ENCODE results near the gene CCDC54. TPM values are rescaled to one million over a fixed set of nuclear protein-coding genes. Genes with fewer than 3 reads are reported as not detected.

CCDC54 gene
- total RNA-seq, 2 experiments from 2014 or later: not detected

- Histone ChIP-seq H3K9me3 (ENCODE audit: control insufficient read depth in 1 of 2, insufficient read depth in 1 of 2, low read length in 2 of 2) (no peaks in the 10 kb centered on the region), H3K4me3 (ENCODE audit: low read length) (no peak overlapping the region), H3K27me3 (ENCODE audit: control insufficient read depth in 1 of 2, insufficient read depth in 2 of 2, low read length in 2 of 2) (no peaks in the 10 kb centered on the region), H3K36me3 (ENCODE audit: insufficient read depth, low read length) (no peaks in the 10 kb centered on the region), H3K4me1 (ENCODE audit: insufficient read depth, low read length) (no peaks in the 10 kb centered on the region), H3K27ac (ENCODE audit: low read depth in 1 of 2, low read length in 2 of 2) (no peak overlapping the region)
- Mint-ChIP-seq H3K4me1 (ENCODE audit: low read depth) (no peaks in the 10 kb centered on the region), H3K36me3 (ENCODE audit: low read depth) (no peaks in the 10 kb centered on the region), H3K27me3 (no peaks in the 10 kb centered on the region), H3K4me3 (no peak overlapping the region), H3K9me3 (no peaks in the 10 kb centered on the region), H3K27ac (no peak overlapping the region)
- ChIA-PET CTCF (no interaction called here), POLR2A (no interaction called here)
- DNase-seq (no peak), ATAC-seq (ENCODE audit: poor library complexity) (no peak)
- no peak for TF ChIP-seq CTCF (IDR thresholded peaks at IDR 0.05)
- intact Hi-C loops (cut with DNase I, micrococcal nuclease): no loop called here
Observed at GRCh38 chr3:107344722-107345121, 32.5 kb upstream of the CCDC54 start.

GRCh38 chr3:107345822-107346405 lies 31.3 kb upstream of the CCDC54 start:
- CTCF ChIA-PET: no interaction called here
- Mint-ChIP-seq H3K9me3 (no peaks in the 10 kb centered on the region), H3K27me3 (no peaks in the 10 kb centered on the region), H3K4me3 (no peak overlapping the region), H3K4me1 (ENCODE audit: low read depth) (no peaks in the 10 kb centered on the region), H3K36me3 (ENCODE audit: low read depth) (no peaks in the 10 kb centered on the region), H3K27ac (no peak overlapping the region)
- no peak overlapping the region for H3K27ac ChIP-seq (ENCODE audit: low read depth in 1 of 2, low read length in 2 of 2)
- no peak overlapping the region for H3K4me3 ChIP-seq (ENCODE audit: low read length)
- DNase-seq: no peak
- no peak for TF ChIP-seq CTCF (IDR thresholded peaks at IDR 0.05)
- POLR2A ChIA-PET: no interaction called here
- H3K27me3 ChIP-seq (ENCODE audit: control insufficient read depth in 1 of 2, insufficient read depth in 2 of 2, low read length in 2 of 2): no peaks in the 10 kb centered on the region
- no peaks in the 10 kb centered on the region for H3K9me3 ChIP-seq (ENCODE audit: control insufficient read depth in 1 of 2, insufficient read depth in 1 of 2, low read length in 2 of 2)
- ATAC-seq (ENCODE audit: poor library complexity): no peak
- H3K4me1 ChIP-seq (ENCODE audit: insufficient read depth, low read length): no peaks in the 10 kb centered on the region
- no peaks in the 10 kb centered on the region for H3K36me3 ChIP-seq (ENCODE audit: insufficient read depth, low read length)
- intact Hi-C loops (cut with DNase I, micrococcal nuclease): no loop called here

GRCh38 chr3:107346564-107346963 lies 30.7 kb upstream of the CCDC54 start:
- DNase-seq (no peak), ATAC-seq (ENCODE audit: poor library complexity) (no peak)
- no peaks in the 10 kb centered on the region for H3K36me3 ChIP-seq (ENCODE audit: insufficient read depth, low read length)
- H3K4me3 ChIP-seq (ENCODE audit: low read length): no peak overlapping the region
- ChIA-PET POLR2A (no interaction called here), CTCF (no interaction called here)
- Mint-ChIP-seq H3K9me3 (no peaks in the 10 kb centered on the region), H3K36me3 (ENCODE audit: low read depth) (no peaks in the 10 kb centered on the region), H3K27ac (no peak overlapping the region), H3K4me3 (no peak overlapping the region), H3K4me1 (ENCODE audit: low read depth) (no peaks in the 10 kb centered on the region), H3K27me3 (no peaks in the 10 kb centered on the region)
- H3K4me1 ChIP-seq (ENCODE audit: insufficient read depth, low read length): no peaks in the 10 kb centered on the region
- H3K9me3 ChIP-seq (ENCODE audit: control insufficient read depth in 1 of 2, insufficient read depth in 1 of 2, low read length in 2 of 2): no peaks in the 10 kb centered on the region
- H3K27ac ChIP-seq (ENCODE audit: low read depth in 1 of 2, low read length in 2 of 2): no peak overlapping the region
- no peak for TF ChIP-seq CTCF (IDR thresholded peaks at IDR 0.05)
- intact Hi-C loops (cut with DNase I, micrococcal nuclease): no loop called here
- H3K27me3 ChIP-seq (ENCODE audit: control insufficient read depth in 1 of 2, insufficient read depth in 2 of 2, low read length in 2 of 2): no peaks in the 10 kb centered on the region

All from CD4-positive, alpha-beta T cell (primary cell).